ENCODE results near the gene B3GALT5. TPM values are rescaled to one million over a fixed set of nuclear protein-coding genes. Genes with fewer than 3 reads are reported as not detected.

The B3GALT5 gene
- total RNA-seq, 2 donors from 2014 or later: not detected

DNA sequence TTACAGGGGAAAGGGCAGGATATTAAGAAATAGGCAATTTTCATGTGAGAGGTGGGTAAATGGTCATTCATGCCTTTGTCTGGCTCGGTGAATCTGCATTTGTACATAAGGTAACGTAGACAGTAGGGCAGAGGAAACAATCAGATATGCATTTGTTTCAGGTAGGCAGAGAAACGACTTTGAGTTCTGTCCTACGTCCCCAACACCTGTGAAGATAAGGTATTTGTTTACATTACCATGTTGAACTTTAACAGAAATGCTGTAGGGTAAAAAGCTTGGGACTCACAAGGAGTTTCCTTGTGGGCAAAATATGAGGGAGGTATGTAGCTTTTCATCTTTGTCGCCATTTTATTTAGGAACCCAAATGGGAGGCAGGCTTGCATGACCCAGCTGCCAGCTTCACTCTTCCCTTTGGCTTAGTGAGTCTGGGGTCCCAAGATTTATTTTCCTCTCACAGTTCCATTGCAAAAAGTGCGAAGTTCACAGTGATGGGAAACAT lies 31.4 kb downstream of the B3GALT5 start:
- Mint-ChIP-seq H3K9me3 (no peaks in the 10 kb centered on the region), H3K4me1 (ENCODE audit: low read depth in 2 of 2) (no peaks in the 10 kb centered on the region), H3K27ac (no peak overlapping the region), H3K4me3 (no peak overlapping the region), H3K36me3 (no peaks in the 10 kb centered on the region), H3K27me3 (peaks cover 0 to 9% of the 10 kb centered on the region in 2 donors)
- ATAC-seq (no peak), DNase-seq (ENCODE audit: low spot score) (no peak)

- no peaks in the 10 kb centered on the region for H3K4me1 Mint-ChIP-seq (ENCODE audit: low read depth in 2 of 2)
- no peaks in the 10 kb centered on the region for H3K36me3 Mint-ChIP-seq
- ATAC-seq (no peak), DNase-seq (ENCODE audit: low spot score) (no peak)
- H3K9me3 Mint-ChIP-seq: no peaks in the 10 kb centered on the region
- H3K27me3 Mint-ChIP-seq: peaks cover 0 to 9% of the 10 kb centered on the region in 2 donors
- no peak overlapping the region for H3K4me3 Mint-ChIP-seq
- H3K27ac Mint-ChIP-seq: no peak overlapping the region
These were observed 32.6 kb downstream of the B3GALT5 start for GRCh38 chr21:39645331-39645730.

DNA sequence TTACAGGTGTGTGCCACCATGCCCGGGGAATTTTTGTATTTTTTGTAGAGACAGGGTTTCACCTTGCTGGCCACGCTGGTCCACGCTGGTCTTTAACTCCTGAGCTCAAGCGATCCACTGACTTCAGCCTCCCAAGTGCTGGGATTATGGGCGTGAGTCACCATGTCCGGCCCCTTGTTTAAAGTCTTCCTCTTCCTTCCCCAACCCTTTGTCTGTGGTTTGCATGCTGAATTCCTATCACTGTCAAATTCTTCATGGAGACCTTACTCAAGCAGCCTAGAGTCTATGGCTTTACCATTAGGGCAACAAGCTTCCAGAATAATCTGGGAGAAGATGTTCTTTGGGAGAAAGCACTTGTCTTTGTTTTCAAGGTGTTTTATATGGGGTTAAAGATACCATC lies 34.7 kb downstream of the B3GALT5 start:
- DNase-seq (ENCODE audit: low spot score): no peak
- Mint-ChIP-seq H3K4me3 (no peak overlapping the region), H3K27ac (no peak overlapping the region), H3K36me3 (no peaks in the 10 kb centered on the region), H3K27me3 (peaks cover 3 to 9% of the 10 kb centered on the region in 2 donors), H3K4me1 (ENCODE audit: low read depth in 2 of 2) (no peaks in the 10 kb centered on the region), H3K9me3 (no peaks in the 10 kb centered on the region)
- no peak for ATAC-seq

DNA sequence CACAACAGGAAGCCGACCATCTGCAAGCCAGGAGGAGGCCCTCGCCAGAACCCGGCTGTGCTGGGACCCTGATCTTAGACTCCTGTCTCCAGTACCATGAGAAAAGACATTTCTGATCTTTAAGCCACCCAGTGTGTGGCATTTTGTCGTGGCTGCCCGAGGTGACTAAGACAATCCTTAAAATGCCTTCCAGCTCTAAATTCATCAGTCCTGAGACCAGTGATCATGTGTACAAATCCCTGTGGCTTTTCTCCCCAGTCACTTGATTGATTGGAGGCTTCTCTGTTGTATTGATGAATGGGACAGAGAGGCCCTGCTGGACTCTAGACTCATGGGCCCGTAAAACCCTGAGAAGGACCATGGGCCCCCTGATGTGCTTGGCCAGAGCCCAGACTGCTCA lies 36.1 kb downstream of the B3GALT5 start:
- H3K36me3 Mint-ChIP-seq: no peaks in the 10 kb centered on the region
- ATAC-seq: no peak

DNA sequence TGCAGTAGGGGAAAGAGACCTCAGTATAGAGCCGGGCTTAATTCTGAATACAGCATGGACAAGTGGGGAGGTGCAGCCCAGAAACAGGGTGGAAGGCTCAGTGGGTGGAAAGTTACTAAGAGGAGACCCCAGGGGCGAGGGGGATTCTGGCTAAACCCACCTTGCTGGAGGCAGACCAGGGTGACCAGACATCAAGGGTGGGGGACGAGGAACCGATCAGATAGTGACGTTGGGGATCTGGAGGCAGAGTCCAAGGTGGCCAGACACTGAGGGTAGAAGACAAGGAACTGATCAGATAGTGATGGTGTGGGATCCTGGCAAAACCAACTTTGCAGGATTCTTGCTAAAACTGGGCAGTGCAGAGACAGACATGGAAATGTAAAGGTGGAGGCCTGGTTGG lies 36.8 kb downstream of the B3GALT5 start:
- DNase-seq (ENCODE audit: low spot score) (no peak), ATAC-seq (no peak)
- H3K9me3 Mint-ChIP-seq: peaks cover 3% of the 10 kb centered on the region
- H3K4me1 Mint-ChIP-seq (ENCODE audit: low read depth in 2 of 2): no peaks in the 10 kb centered on the region
- no peaks in the 10 kb centered on the region for H3K36me3 Mint-ChIP-seq
- peaks cover 3 to 9% of the 10 kb centered on the region in 2 donors for H3K27me3 Mint-ChIP-seq
- H3K4me3 Mint-ChIP-seq: no peak overlapping the region
- no peak overlapping the region for H3K27ac Mint-ChIP-seq

More for the DNA sequence above, 36.1 kb downstream of the B3GALT5 start:
- H3K9me3 Mint-ChIP-seq: peaks cover 2% of the 10 kb centered on the region
- no peak overlapping the region for H3K27ac Mint-ChIP-seq
- no peaks in the 10 kb centered on the region for H3K4me1 Mint-ChIP-seq (ENCODE audit: low read depth in 2 of 2)
- peaks cover 3 to 9% of the 10 kb centered on the region in 2 donors for H3K27me3 Mint-ChIP-seq
- no peak overlapping the region for H3K4me3 Mint-ChIP-seq
- DNase-seq (ENCODE audit: low spot score): no peak

DNA sequence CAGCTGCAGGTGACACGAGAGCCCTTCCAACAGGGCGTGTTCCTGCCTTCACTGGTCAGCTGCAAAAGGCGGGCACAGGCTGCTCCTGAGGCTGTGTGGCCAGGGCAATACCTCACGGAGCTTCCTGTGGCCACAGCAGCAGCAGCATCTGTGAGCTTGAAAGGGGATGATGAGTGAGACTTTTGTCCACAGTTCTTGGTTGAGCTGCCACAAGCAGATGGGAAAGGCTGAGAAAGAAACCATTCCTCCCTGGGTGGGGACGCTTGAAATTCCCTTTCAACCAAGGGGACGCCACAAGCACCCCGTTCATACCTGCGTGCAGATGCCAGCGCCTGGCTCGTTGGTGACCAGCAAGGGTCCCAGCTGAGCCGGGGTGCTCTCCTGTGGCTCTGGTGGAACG lies 37.6 kb downstream of the B3GALT5 start:
- peaks cover 3% of the 10 kb centered on the region for H3K9me3 Mint-ChIP-seq
- no peaks in the 10 kb centered on the region for H3K36me3 Mint-ChIP-seq
- no peak overlapping the region for H3K27ac Mint-ChIP-seq

GRCh38 chr21:39650801-39651200 lies 38.1 kb downstream of the B3GALT5 start:
- Mint-ChIP-seq H3K27ac (no peak overlapping the region), H3K4me3 (no peak overlapping the region), H3K4me1 (ENCODE audit: low read depth in 2 of 2) (no peaks in the 10 kb centered on the region), H3K36me3 (no peaks in the 10 kb centered on the region), H3K27me3 (peaks cover 3 to 9% of the 10 kb centered on the region in 2 donors), H3K9me3 (peaks cover 3% of the 10 kb centered on the region)
- no peak for ATAC-seq
- DNase-seq (ENCODE audit: low spot score): no peak

More for the DNA sequence above, 37.6 kb downstream of the B3GALT5 start:
- DNase-seq (ENCODE audit: low spot score) (no peak), ATAC-seq (no peak)
- no peaks in the 10 kb centered on the region for H3K4me1 Mint-ChIP-seq (ENCODE audit: low read depth in 2 of 2)
- no peak overlapping the region for H3K4me3 Mint-ChIP-seq
- peaks cover 3 to 9% of the 10 kb centered on the region in 2 donors for H3K27me3 Mint-ChIP-seq

GRCh38 chr21:39651206-39651605 lies 38.5 kb downstream of the B3GALT5 start:
- peaks cover 3% of the 10 kb centered on the region for H3K9me3 Mint-ChIP-seq
- no peaks in the 10 kb centered on the region for H3K4me1 Mint-ChIP-seq (ENCODE audit: low read depth in 2 of 2)
- no peak for ATAC-seq
- no peak overlapping the region for H3K4me3 Mint-ChIP-seq
- H3K27ac Mint-ChIP-seq: no peak overlapping the region
- no peaks in the 10 kb centered on the region for H3K36me3 Mint-ChIP-seq
- DNase-seq (ENCODE audit: low spot score): no peak
- peaks cover 3 to 9% of the 10 kb centered on the region in 2 donors for H3K27me3 Mint-ChIP-seq

GRCh38 chr21:39654951-39655350 lies 42.2 kb downstream of the B3GALT5 start:
- H3K9me3 Mint-ChIP-seq: peaks cover 3% of the 10 kb centered on the region
- H3K4me1 Mint-ChIP-seq (ENCODE audit: low read depth in 2 of 2): no peaks in the 10 kb centered on the region
- H3K27ac Mint-ChIP-seq: no peak overlapping the region

GRCh38 chr21:39655589-39655988 lies 42.8 kb downstream of the B3GALT5 start:
- DNase-seq (ENCODE audit: low spot score): no peak
- H3K4me3 Mint-ChIP-seq: no peak overlapping the region
- peaks cover 13 to 15% of the 10 kb centered on the region in 2 donors for H3K27me3 Mint-ChIP-seq
- no peak for ATAC-seq
- H3K9me3 Mint-ChIP-seq: peaks cover 3% of the 10 kb centered on the region
- no peaks in the 10 kb centered on the region for H3K36me3 Mint-ChIP-seq
- no peaks in the 10 kb centered on the region for H3K4me1 Mint-ChIP-seq (ENCODE audit: low read depth in 2 of 2)
- H3K27ac Mint-ChIP-seq: no peak overlapping the region

More at GRCh38 chr21:39654951-39655350, 42.2 kb downstream of the B3GALT5 start:
- ATAC-seq (no peak), DNase-seq (ENCODE audit: low spot score) (no peak)
- H3K4me3 Mint-ChIP-seq: no peak overlapping the region
- H3K36me3 Mint-ChIP-seq: no peaks in the 10 kb centered on the region
- H3K27me3 Mint-ChIP-seq: peaks cover 13 to 14% of the 10 kb centered on the region in 2 donors

- H3K9me3 Mint-ChIP-seq: peaks cover 3% of the 10 kb centered on the region
- no peak overlapping the region for H3K27ac Mint-ChIP-seq
- H3K27me3 Mint-ChIP-seq: peaks cover 13 to 17% of the 10 kb centered on the region in 2 donors
- peak; percentile 31 for DNase-seq (ENCODE audit: low spot score)
- no peaks in the 10 kb centered on the region for H3K4me1 Mint-ChIP-seq (ENCODE audit: low read depth in 2 of 2)
- no peaks in the 10 kb centered on the region for H3K36me3 Mint-ChIP-seq
- ATAC-seq: no peak
- no peak overlapping the region for H3K4me3 Mint-ChIP-seq
These were observed 43.5 kb downstream of the B3GALT5 start for GRCh38 chr21:39656209-39656608.

DNA sequence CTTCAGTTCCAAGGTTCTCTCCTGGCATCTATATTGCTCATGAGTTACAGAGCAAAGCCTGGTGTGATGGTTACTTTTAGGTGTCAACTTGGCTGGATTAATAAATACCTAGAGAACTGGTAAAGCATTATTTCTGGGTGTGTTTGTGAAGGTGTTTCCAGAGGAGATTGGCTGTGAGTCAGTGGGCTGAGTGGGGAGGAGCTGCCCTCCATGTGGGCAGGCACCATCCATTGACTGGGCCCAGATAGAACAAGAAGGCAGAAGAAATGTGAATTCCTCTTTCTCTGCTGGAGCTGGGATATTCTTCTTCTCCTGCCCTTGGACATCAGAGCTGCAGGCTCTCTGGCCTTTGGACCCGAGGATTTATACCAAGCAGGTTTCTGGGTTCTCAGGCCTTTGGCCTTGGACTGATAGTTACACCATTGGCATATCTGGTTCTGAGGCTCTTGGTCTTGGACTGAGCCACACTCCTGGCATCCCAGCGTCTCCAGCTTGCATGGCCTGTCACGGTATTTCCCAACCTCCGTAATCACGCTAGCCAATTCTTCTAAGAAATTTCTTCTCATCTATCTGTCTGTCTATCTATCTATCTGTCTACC lies 44.5 kb downstream of the B3GALT5 start:
- Mint-ChIP-seq H3K4me1 (ENCODE audit: low read depth in 2 of 2) (no peaks in the 10 kb centered on the region), H3K36me3 (no peaks in the 10 kb centered on the region), H3K27me3 (peaks cover 13 to 14% of the 10 kb centered on the region in 2 donors), H3K4me3 (no peak overlapping the region), H3K27ac (no peak overlapping the region), H3K9me3 (peaks cover 3% of the 10 kb centered on the region)
- DNase-seq (ENCODE audit: low spot score) (peak; percentile 15), ATAC-seq (no peak)

DNA sequence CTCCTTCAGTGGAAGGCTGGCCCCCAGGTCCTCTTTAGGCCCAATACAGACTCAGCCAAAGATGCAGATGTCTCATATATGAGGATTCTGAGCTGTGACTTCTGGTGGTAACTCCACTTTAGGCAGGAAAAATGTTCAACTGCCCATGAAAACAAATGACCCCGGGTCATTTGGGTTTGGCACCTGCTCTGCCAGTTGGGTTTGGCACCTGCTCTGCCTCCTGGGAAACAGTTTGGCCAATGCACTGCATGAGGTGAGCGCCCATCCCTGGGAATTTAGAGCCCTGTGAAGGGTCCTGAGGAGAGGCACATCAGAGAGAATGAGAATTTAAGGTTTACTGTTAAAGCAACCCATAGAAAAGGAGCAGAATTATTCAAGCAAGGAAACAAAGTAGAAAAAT lies 45.3 kb downstream of the B3GALT5 start:
- Mint-ChIP-seq H3K27ac (no peak overlapping the region), H3K4me3 (no peak overlapping the region), H3K9me3 (peaks cover 3% of the 10 kb centered on the region), H3K4me1 (ENCODE audit: low read depth in 2 of 2) (no peaks in the 10 kb centered on the region), H3K36me3 (no peaks in the 10 kb centered on the region), H3K27me3 (peaks cover 13 to 14% of the 10 kb centered on the region in 2 donors)
- DNase-seq (ENCODE audit: low spot score): peak; percentile 8
- ATAC-seq: no peak

DNA sequence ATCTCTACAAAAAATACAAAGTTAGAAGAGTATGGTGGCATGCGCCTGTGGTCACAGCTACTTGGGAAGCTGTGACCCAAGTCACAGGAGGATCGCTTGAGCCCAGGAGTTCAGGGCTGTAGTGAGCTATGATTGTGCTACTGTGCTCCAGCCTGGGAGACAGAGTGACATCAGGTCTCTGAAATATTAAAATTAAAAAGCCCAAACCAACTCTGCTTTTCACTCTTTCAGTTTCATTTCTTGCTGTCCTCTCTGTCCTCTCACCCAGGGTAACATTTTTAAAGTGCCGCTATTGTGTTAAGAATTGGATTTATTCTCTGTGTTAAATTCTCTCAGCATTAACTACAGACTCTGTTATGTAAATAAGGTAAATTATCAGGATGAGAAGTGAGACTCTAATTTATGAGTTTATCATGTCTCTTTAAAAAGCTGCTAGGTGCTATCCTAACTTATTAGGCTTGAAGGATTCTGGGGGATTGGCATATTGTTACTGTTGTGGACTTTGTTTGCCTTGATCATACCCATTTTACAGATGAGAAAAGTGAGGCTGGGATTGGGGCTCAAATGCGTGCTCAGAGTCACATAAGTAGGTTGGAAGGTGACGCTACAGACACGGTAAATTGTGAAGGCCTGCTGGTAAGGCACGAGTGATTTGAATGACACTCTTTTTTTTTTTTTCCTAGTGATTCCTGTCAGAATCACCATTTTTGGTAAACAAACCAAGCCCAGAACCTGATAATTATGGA lies 46.5 kb downstream of the B3GALT5 start:
- ATAC-seq (no peak), DNase-seq (ENCODE audit: low spot score) (no peak)
- Mint-ChIP-seq H3K27ac (no peak overlapping the region), H3K27me3 (peaks cover 13 to 14% of the 10 kb centered on the region in 2 donors), H3K9me3 (no peaks in the 10 kb centered on the region), H3K36me3 (no peaks in the 10 kb centered on the region), H3K4me3 (no peak overlapping the region), H3K4me1 (ENCODE audit: low read depth in 2 of 2) (no peaks in the 10 kb centered on the region)
